NCI-H2081 (cell line): ENCODE data around the gene ABCC4.
"Not testable (repeated sequence)": the region's sequence is repeated elsewhere in the genome, so short reads cannot be mapped to it uniquely, and the experiment has no call there.

Source experiments
- DNase-seq, 2 experiments: peaks; one replicate each; lab custom pipeline; 2025; lab: John Stamatoyannopoulos, UW

Gene ABCC4

GRCh38 chr13:95226932-95227695 is 74.1 kb downstream of the ABCC4 start:
- DNase-seq: no peak

DNA sequence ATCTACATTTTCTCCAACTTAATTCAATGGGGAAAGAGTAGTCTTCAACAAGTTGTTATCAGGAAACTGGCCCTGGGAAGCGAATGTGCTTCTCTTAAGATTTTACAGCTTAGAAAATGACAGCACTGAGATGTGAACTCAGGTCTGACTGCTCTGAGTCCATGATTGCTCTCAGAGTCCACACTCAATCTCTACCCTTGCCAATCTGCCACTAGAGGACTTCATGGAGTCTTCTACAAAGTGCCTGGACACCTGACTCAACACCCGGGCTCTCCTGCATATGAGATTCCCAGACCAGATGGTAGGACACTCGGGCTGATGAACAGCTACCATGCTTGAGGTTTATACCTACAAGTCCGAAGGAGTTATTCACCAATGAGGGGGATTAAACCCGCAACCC is 74.8 kb downstream of the ABCC4 start:
- DNase-seq: no peak

- DNase-seq: no peak
Observed at GRCh38 chr13:95226050-95226449, 75.2 kb downstream of the ABCC4 start.

GRCh38 chr13:95224064-95224463 is 77.2 kb downstream of the ABCC4 start:
- no peak for DNase-seq

GRCh38 chr13:95222733-95223018 is 78.6 kb downstream of the ABCC4 start:
- no peak for DNase-seq

GRCh38 chr13:95221971-95222732 is 79.1 kb downstream of the ABCC4 start:
- no peak for DNase-seq

GRCh38 chr13:95220611-95221010 is 80.6 kb downstream of the ABCC4 start:
- DNase-seq: no peak

GRCh38 chr13:95217920-95218830 is 83.1 kb downstream of the ABCC4 start:
- no peak for DNase-seq

DNA sequence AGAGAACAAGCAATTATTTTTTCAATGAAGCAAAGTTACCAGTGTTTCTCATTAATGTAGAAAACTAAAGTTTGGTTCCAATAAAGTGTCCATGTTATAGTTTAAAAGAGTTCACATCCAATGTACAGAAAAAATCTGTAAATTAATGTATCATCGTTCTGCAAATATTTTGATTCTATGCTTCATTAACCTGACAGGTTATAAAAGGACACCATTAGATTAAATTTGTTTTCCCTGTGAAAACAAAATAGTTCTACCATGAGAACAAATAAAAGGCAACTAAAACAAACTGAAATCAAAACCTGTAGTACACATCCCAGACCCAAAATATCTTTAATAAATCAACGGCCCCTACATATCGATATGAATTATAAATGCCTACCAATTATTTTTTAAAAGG is 85.1 kb downstream of the ABCC4 start:
- no peak for DNase-seq

GRCh38 chr13:95212983-95213850 is 88.0 kb downstream of the ABCC4 start:
- DNase-seq: no peak

- no peak for DNase-seq
Observed at GRCh38 chr13:95209109-95209508, 92.1 kb downstream of the ABCC4 start.

DNA sequence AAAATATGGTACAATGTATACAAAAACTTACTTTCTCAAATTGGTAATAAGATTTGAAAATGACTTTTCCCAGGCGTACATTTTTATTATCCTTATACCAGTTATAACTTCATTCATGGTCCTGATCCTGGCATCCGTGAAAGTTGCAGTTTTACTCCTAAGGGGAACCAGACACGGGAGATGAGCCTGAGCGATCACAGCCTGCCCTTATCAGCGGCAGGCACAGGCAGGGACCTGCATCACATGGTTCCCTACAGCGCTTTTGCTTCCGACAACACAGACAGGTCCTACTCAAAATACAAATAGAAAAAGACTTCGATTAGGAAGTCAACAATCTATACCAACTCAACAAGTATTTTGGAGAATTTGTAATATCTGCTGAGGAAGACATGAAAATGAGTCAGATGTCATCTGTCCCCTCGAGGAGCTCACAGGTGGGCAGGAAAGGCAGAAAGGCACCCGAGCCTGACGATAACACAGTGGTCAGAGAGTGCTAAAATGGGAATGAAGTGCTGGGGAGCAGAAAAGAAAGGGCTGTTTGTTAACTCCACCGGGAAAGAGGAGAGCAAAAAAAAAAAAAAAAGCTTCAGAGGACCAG is 93.4 kb downstream of the ABCC4 start:
- no peak for DNase-seq

DNA sequence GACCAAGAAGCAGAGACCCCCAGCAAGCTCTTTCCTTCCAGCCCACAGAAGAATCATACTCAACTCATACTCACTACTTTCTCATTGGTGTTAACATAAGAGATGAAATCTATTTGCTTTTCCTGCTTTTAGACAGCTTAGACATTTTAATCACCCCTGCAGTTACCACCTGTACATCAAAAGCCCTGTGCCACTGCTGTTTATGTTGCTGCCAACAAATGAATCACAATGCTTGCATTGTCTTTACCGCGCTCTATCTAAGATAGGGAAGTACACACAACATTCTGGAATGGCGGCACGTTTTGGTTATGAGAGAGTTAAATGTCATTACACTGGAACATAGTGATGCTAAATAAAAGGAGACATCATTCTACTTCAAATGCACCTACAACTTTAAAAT is 95.1 kb downstream of the ABCC4 start:
- DNase-seq: no peak

DNA sequence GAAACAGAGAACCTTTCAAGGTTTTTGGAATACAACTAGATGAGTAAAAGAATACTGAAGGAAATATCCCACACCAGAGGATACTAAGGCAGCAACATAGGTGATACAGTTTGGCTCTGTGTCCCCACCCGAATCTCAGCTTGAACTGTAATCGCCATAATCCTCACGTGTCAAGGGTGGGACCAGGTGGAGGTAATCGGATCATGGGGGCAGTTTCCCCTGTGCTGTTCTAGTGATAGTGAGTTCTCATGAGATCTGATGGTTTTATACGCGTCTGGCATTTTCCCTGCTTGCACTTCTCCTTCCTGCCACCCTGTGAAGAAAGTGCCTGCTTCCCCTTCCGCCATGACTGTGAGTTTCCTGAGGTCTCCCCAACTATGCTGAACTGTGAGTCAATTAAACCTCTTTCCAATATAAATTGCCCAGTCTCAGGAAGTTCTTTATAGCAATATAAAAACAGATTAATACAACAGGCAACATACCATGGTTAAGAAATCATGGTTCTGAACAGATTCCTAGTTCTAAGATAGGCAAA is 97.0 kb downstream of the ABCC4 start:
- DNase-seq: no peak

DNA sequence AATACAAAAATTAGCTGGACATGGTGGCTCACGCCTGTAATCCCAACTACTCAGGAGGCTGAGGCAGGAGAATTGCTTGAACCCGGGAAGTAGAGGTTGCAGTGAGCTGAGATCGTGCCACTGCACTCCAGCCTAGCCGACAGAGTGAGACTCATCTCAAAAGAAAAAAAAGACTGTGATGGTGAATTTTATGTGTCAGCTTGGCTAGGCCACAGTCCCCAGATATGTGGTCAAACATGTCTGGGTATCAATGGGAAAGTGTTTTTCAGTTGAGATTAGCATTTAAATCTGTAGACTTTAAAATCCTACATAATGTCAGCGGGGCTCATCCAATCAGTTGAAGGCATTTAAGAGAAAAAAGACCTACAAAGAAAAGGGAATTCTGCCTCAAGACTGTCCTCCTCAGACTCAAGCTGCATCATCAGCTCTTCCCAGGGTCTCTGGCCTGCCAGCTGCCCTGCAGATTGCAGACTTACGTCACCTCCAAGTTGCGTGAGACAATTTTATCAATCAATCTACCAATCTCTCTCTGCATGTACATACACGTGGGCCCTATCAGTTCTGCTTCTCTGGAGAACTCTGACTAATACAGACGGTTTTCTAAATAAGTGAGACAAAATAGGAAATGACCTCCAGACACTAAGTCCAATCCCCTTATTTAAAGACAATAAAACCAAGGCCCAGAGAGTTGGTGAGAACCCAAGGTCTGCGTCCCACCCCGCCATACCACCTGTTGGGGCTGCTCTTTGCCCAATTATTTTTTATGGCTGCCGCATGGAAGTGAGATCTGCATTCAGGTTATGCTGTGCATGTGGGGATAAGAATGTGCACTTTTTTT is 99.2 kb downstream of the ABCC4 start:
- DNase-seq: no peak

GRCh38 chr13:95200386-95200957 is 100.8 kb downstream of the ABCC4 start:
- DNase-seq: not testable (repeated sequence)

DNA sequence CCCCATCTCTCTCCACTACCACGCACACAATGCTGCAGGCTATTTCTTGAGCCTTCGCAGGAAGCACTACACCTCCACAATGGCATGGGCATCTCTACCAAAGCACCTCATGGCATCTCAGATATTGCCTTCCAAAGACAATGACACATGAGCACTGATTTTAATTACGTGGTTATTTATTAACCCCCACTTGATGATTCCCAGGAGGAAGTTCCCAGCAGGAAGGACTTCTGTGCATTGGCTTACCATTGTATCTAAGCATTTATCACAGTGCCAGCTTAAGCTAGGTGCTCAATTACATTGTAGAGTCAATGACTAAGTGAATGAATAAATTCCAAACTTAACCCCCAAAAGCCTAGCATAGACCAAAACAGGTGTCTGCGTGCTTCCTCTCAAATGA is 101.4 kb downstream of the ABCC4 start:
- DNase-seq: no peak

DNA sequence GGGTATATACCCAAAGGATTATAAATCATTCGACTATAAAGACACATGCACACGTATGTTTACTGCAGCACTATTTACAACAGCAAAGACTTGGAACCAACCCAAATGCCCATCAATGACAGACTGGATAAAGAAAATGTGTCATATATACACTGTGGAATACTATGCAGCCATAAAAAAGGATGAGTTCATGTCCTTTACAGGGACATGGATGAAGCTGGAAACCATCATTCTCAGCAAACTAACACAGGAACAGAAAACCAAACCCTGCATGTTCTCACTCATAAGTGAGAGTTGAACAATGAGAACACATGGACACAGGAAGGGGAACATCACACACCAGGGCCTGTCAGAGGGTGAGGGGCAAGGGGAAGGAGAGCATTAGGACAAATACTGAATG is 102.6 kb downstream of the ABCC4 start:
- not testable (repeated sequence) for DNase-seq

GRCh38 chr13:95197548-95197947 is 103.7 kb downstream of the ABCC4 start:
- no peak for DNase-seq

DNA sequence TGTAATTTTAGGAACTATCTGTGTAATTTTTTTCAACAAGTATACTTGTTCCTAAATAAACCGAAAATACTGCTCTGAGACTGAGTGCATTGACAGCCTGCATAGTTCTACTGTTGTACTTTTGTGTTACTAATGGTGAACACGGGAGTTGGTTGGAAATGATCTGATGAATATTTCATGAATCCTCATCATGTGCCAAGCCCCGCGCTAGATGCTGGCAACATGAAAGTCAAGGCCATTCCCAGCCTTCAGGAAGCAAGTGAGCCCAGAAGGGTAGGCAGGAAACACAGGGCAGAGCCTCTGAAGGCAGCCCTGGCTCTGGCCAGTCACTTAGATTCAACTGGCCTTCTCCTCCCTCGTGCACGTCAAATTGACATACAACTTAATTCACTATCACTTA is 106.1 kb downstream of the ABCC4 start:
- DNase-seq: no peak
